ENCODE data around the gene C11orf52. TPM values are rescaled to one million over a fixed set of nuclear protein-coding genes. Genes with fewer than 3 reads are reported as not detected.

The C11orf52 gene
- total and polyA plus RNA-seq, 2 of the 13 experiments (the other 11 are each of a cell fraction or from before 2014, with no cell fraction given), result 7.4 to 11.0 TPM

DNA sequence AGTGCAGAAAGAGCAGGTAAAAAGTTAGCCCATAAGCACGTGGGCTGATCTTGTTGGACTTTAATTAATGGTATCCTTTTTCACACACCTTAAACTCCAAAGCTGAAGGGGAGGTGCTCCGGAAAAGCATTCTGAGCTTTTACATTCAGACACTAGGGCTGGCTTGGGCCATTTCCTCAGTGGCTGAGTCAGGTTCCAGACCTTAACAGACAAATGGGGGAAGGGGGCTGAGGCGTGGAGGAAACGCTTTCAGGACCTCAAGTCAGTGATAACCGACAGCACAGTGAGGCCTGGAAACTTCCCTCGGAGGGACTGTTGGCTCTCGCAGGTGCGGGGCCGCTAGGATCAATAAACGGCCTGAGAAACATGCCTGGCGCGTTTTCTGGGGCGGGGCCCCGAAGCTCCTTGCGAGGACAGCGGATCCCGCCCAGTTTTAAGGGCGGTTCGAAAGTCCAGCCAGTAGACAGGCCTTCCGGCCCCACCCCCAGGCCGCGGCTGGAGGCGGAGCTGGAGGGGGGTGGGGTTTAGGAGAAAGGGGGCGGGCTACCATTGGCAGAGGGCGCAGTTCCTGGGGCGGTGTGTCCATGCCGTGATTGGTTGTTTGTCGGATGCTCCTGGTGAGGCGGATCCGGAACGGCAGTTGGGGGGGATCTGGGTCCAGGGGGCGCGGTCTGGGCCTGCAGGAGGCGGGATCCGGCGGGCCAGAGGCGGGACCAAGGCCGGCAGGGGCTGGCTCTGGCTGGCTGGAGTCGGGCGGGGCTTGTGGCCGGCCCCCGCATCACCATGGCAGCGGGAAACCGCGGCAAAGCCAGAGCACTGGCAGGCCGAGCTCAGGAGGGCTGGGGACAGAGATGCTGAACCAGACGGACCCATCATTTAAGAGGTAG lies 8.0 kb downstream of the C11orf52 start (continued):
- TF ChIP-seq RBFOX2 (IDR thresholded peaks at IDR 0.05; ENCODE audit: low read depth, low read length), result peak; percentile 70
- TF ChIP-seq LBX2 (CRISPR knock-in tag; IDR thresholded peaks at IDR 0.05; ENCODE audit: borderline replicate concordance), result no peak
- peak; percentile 56; the same call in 1 of the 2 replicates for TF ChIP-seq RXRB (CRISPR knock-in tag; IDR thresholded peaks at IDR 0.05; ENCODE audit: borderline replicate concordance)
- peak; percentile 72; the same call in 1 of the 2 replicates for TF ChIP-seq KLF6 (CRISPR knock-in tag; IDR thresholded peaks at IDR 0.05)
- TF ChIP-seq RXRA (CRISPR knock-in tag; IDR thresholded peaks at IDR 0.05), result no peak; the same call in 1 of the 2 replicates
- TF ChIP-seq MIER3 (CRISPR knock-in tag; IDR thresholded peaks at IDR 0.05; ENCODE audit: borderline replicate concordance), result no peak; the same call in 1 of the 2 replicates
- TF ChIP-seq ZBTB7B (CRISPR knock-in tag; IDR thresholded peaks at IDR 0.05), result no peak; the same call in 1 of the 2 replicates
- no peak for TF ChIP-seq GTF2F1 (IDR thresholded peaks at IDR 0.05; ENCODE audit: low read length)
- TF ChIP-seq POGZ (CRISPR knock-in tag; IDR thresholded peaks at IDR 0.05), result no peak
- TF ChIP-seq RFX1 (IDR thresholded peaks at IDR 0.05), result peak; percentile 82
- TF ChIP-seq ZNF530 (CRISPR knock-in tag; IDR thresholded peaks at IDR 0.05; ENCODE audit: low read depth), result no peak
- TF ChIP-seq KDM2A (CRISPR knock-in tag; IDR thresholded peaks at IDR 0.05; ENCODE audit: borderline replicate concordance, low read depth), result peak; percentile 83
- peak; percentile 61; the same call in 1 of the 2 replicates for TF ChIP-seq ZNF350 (CRISPR knock-in tag; IDR thresholded peaks at IDR 0.05; ENCODE audit: borderline replicate concordance, low read depth)
- no peak for TF ChIP-seq TMF1 (CRISPR knock-in tag; IDR thresholded peaks at IDR 0.05; ENCODE audit: low read depth)
- 0 out of 2 replicates have a peak, but pooled peaks have one; percentile 70 for TF ChIP-seq PCBP1 (IDR thresholded peaks at IDR 0.05; ENCODE audit: borderline replicate concordance, low read depth, low read length)
- TF ChIP-seq ZNF672 (CRISPR knock-in tag; IDR thresholded peaks at IDR 0.05), result no peak
- peak; percentile 51; the same call in 1 of the 2 replicates for TF ChIP-seq ZNF788 (CRISPR knock-in tag; IDR thresholded peaks at IDR 0.05; ENCODE audit: borderline replicate concordance)
- TF ChIP-seq GZF1 (CRISPR knock-in tag; IDR thresholded peaks at IDR 0.05), result 0 out of 2 replicates have a peak, but pooled peaks have one; percentile 65
- TF ChIP-seq, protein P1, sequence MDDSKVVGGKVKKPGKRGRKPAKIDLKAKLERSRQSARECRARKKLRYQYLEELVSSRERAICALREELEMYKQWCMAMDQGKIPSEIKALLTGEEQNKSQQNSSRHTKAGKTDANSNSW (CRISPR knock-in tag; IDR thresholded peaks at IDR 0.05; ENCODE audit: borderline replicate concordance), result no peak
- 0 out of 2 replicates have a peak, but pooled peaks have one; percentile 32 for TF ChIP-seq HNRNPL (IDR thresholded peaks at IDR 0.05; ENCODE audit: low read depth, low read length)
- peak; percentile 62; the same call in 1 of the 2 replicates for TF ChIP-seq ATF7-NPFF (CRISPR knock-in tag; IDR thresholded peaks at IDR 0.05; ENCODE audit: low read depth)
- TF ChIP-seq ZNF605 (CRISPR knock-in tag; IDR thresholded peaks at IDR 0.05), result peak; percentile 90; the same call in 1 of the 2 replicates
- no peak for TF ChIP-seq ZNF773 (CRISPR knock-in tag; IDR thresholded peaks at IDR 0.05; ENCODE audit: borderline replicate concordance)
- no peak for TF ChIP-seq ZNF513 (CRISPR knock-in tag; conservative IDR thresholded peaks at IDR 0.05)
- peak; percentile 88 for TF ChIP-seq SP5 (CRISPR knock-in tag; IDR thresholded peaks at IDR 0.05; ENCODE audit: borderline replicate concordance, low read depth)
- no peak for TF ChIP-seq KLF13 (CRISPR knock-in tag; IDR thresholded peaks at IDR 0.05)
- peak; percentile 88; the same call in 1 of the 2 replicates for TF ChIP-seq KDM5B (CRISPR knock-in tag; IDR thresholded peaks at IDR 0.05; ENCODE audit: borderline replicate concordance)
